ENCODE measurements around the gene NOS3.
"Not testable (repeated sequence)": the region's sequence is repeated elsewhere in the genome, so short reads cannot be mapped to it uniquely, and the experiment has no call there.

The NOS3 gene

GRCh38 chr7:151019130-151019447, 28.3 kb downstream of the NOS3 start:
- DNase-seq, result no peak

GRCh38 chr7:151020231-151020630, 29.4 kb downstream of the NOS3 start:
- no peak for DNase-seq

- no peak for DNase-seq
Observed at GRCh38 chr7:151023232-151023631, 32.4 kb downstream of the NOS3 start.

GRCh38 chr7:151024435-151025056, 33.7 kb downstream of the NOS3 start, which contains the start of gene ATG9B:
ATG9B (minus strand) TSS chr7:151024494; CDS start chr7:151024423, 71 bp downstream.
- DNase-seq, result no peak

GRCh38 chr7:151025924-151026671, 35.3 kb downstream of the NOS3 start:
- DNase-seq, result peak; percentile 26

- DNase-seq, result peak; percentile 89
Observed at GRCh38 chr7:151026771-151027727, 36.2 kb downstream of the NOS3 start.

- not testable (repeated sequence) for DNase-seq
Observed at GRCh38 chr7:151027728-151028130, 36.9 kb downstream of the NOS3 start.

GRCh38 chr7:151028131-151028947, 37.5 kb downstream of the NOS3 start, which contains the start of gene ABCB8:
ABCB8 (plus strand) TSS chr7:151028450; CDS start chr7:151028516, 66 bp downstream.
- DNase-seq, result peak; percentile 99

GRCh38 chr7:151028948-151029501, 38.2 kb downstream of the NOS3 start:
- no peak for DNase-seq

- DNase-seq, result no peak
Observed at GRCh38 chr7:151031011-151031410, 40.2 kb downstream of the NOS3 start.

- DNase-seq, result no peak
Observed at GRCh38 chr7:151032936-151033863, 42.4 kb downstream of the NOS3 start.

GRCh38 chr7:151033864-151034249, 43.0 kb downstream of the NOS3 start:
- DNase-seq, result no peak

GRCh38 chr7:151034312-151035025, 43.7 kb downstream of the NOS3 start:
- DNase-seq, result no peak

- DNase-seq, result no peak
Observed at GRCh38 chr7:151035026-151035717, 44.4 kb downstream of the NOS3 start.

GRCh38 chr7:151035902-151036301, 45.1 kb downstream of the NOS3 start:
- no peak for DNase-seq

- peak; percentile 98 for DNase-seq
Observed at GRCh38 chr7:151038951-151039849, 48.4 kb downstream of the NOS3 start.

- no peak for DNase-seq
Observed at GRCh38 chr7:151039850-151040548, 49.2 kb downstream of the NOS3 start.

All from hematopoietic multipotent progenitor cell treated with erythropoietin and hydrocortisone succinate and interleukin-3 and kit ligand, for 8 days (in vitro differentiated cells).